ENCODE results near the gene SULT1C4.

GRCh38 chr2:108364676-108365297, 13.0 kb upstream of the SULT1C4 start:
- TF ChIP-seq CTCF (IDR thresholded peaks at IDR 0.05), result no peak
- no peak for TF ChIP-seq POLR2A (IDR thresholded peaks at IDR 0.05)
